Liver (tissue), 3 donors: ENCODE results near the gene ZNF555.

Experiments
- HNF4A ChIP-seq, 2 donors: conservative IDR thresholded peaks; 2 replicates each; pipeline ENCODE4 v1.6.1; 2016; ENCODE audit warnings: antibody characterized with exemption in 2 of 2, mild to moderate bottlenecking in 2 of 2
- TF ChIP-seq, protein P1 (sequence below): fragments of 150-350 bp; IDR thresholded peaks from 2 replicates; pipeline ENCODE4 v1.5.1; 2017; ENCODE audit warnings: improper control_type of control experiment, low read depth, low read length; ENCODE audit not compliant: missing input control
- donor health status: healthy.
- donor health status: healthy.

DNA sequence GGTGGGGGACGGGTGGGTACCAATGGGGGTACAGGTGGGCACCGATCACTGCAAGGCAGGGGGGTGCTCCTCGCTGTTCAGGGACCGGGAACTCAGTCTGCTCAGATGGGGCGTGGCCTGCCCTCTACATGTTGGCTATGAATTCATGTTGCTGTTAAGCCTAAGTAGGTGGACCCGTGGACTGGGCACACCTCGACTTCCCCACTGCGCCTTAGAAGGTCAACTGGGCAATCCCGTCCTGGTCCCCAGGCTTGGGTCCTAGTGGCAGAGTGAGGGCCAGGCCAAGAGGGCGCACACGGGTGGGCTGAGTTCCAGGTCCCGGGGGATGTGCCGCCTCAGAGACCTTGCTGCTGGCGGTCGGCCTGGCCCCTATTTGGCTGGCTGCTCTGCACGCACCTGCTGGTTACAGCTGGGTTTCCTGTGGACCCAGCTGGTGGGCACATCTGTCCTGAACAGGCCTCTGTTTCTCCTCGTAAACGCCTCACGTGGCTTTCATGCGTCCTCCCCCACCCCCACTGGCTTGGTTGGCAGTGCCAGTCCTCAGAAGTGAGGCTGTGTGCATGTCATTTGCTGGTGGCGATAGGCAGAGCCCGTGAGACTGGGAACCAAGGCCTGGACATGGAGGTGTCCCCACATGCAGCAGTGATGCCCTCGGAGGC lies 35.2 kb upstream of the ZNF555 start:
- TF ChIP-seq HNF4A (conservative IDR thresholded peaks at IDR 0.05), result no peak
- TF ChIP-seq, protein P1, sequence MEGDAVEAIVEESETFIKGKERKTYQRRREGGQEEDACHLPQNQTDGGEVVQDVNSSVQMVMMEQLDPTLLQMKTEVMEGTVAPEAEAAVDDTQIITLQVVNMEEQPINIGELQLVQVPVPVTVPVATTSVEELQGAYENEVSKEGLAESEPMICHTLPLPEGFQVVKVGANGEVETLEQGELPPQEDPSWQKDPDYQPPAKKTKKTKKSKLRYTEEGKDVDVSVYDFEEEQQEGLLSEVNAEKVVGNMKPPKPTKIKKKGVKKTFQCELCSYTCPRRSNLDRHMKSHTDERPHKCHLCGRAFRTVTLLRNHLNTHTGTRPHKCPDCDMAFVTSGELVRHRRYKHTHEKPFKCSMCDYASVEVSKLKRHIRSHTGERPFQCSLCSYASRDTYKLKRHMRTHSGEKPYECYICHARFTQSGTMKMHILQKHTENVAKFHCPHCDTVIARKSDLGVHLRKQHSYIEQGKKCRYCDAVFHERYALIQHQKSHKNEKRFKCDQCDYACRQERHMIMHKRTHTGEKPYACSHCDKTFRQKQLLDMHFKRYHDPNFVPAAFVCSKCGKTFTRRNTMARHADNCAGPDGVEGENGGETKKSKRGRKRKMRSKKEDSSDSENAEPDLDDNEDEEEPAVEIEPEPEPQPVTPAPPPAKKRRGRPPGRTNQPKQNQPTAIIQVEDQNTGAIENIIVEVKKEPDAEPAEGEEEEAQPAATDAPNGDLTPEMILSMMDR, result no peak
